CD14-positive monocyte (primary cell): ENCODE measurements around the gene CST3. TPM values are rescaled to one million over a fixed set of nuclear protein-coding genes. Genes with fewer than 3 reads are reported as not detected.
A peak's percentile ranks its signal among the peaks of the same experiment; 100 is the strongest.

ENCODE experiments used
- DNase-seq, 3 donors: peaks; one replicate each; pipeline ENCODE4 v3.0.0-alpha.2; 2011 to 2022
- H2AFZ ChIP-seq: 2 replicates; pipeline ENCODE4 v1.6.0; 2012; ENCODE audit warnings: mild to moderate bottlenecking, low read depth, low read length, inconsistent platforms; ENCODE audit not compliant: insufficient read depth, poor library complexity, severe bottlenecking
- H3K27ac ChIP-seq, 2 donors: 1 replicate in 1 of 2; 2 replicates in 1 of 2; pipeline ENCODE4 v1.5.1; 2012 to 2013; ENCODE audit warnings: low read length in 2 of 2, control low read depth in 1 of 2, inconsistent platforms in 1 of 2, low read depth in 1 of 2, mild to moderate bottlenecking in 1 of 2
- H3K27me3 ChIP-seq, 2 donors: one replicate each; pipeline versions ENCODE4 v1.6.0 to v1.6.1; 2011 to 2013; ENCODE audit warnings: low read length in 2 of 2; ENCODE audit not compliant: control insufficient read depth in 2 of 2, insufficient read depth in 2 of 2
- H3K36me3 ChIP-seq, 2 donors: replicated peaks in 1 of 2; 1 replicate in 1 of 2; 2 replicates in 1 of 2; pipeline versions ENCODE4 v1.5.1 to v1.6.1; 2012 to 2013; ENCODE audit warnings: low read length in 2 of 2, control low read depth in 1 of 2, inconsistent platforms in 1 of 2, mild to moderate bottlenecking in 1 of 2; ENCODE audit not compliant: insufficient read depth in 2 of 2, control insufficient read depth in 1 of 2
- H3K4me1 ChIP-seq, 2 donors: 1 replicate in 1 of 2; 2 replicates in 1 of 2; pipeline versions ENCODE4 v1.5.1 to v1.6.1; 2012 to 2013; ENCODE audit warnings: low read length in 2 of 2, control low read depth in 1 of 2, inconsistent platforms in 1 of 2, mild to moderate bottlenecking in 1 of 2, moderate library complexity in 1 of 2; ENCODE audit not compliant: insufficient read depth in 2 of 2, control insufficient read depth in 1 of 2
- H3K4me2 ChIP-seq: replicated peaks from 2 replicates; pipeline ENCODE3; 2012; ENCODE audit warnings: low read length, moderate library complexity, mild to moderate bottlenecking; ENCODE audit not compliant: poor library complexity, severe bottlenecking; ENCODE audit errors: extremely low read depth
- H3K4me3 ChIP-seq, 3 experiments: fragments of 200-600 bp in 1 of 3; sonication (generic) in 1 of 3; replicated peaks in 1 of 3; 1 replicate in 2 of 3; 2 replicates in 1 of 3; pipeline ENCODE4 v1.5.1; 2011 to 2013; ENCODE audit warnings: low read length in 3 of 3, mild to moderate bottlenecking in 3 of 3, control low read depth in 2 of 3, low read depth in 2 of 3, inconsistent platforms in 1 of 3, moderate library complexity in 1 of 3
- H3K79me2 ChIP-seq: 2 replicates; pipeline ENCODE4 v1.6.0; 2012; ENCODE audit warnings: mild to moderate bottlenecking, control low read depth, inconsistent platforms, low read length, moderate library complexity; ENCODE audit not compliant: insufficient read depth
- H3K9ac ChIP-seq: 2 replicates; pipeline ENCODE4 v1.6.0; 2017; ENCODE audit warnings: low read length, mild to moderate bottlenecking; ENCODE audit not compliant: insufficient read depth, poor library complexity, severe bottlenecking
- H3K9me3 ChIP-seq, 2 donors: replicated peaks in 1 of 2; 1 replicate in 1 of 2; 2 replicates in 1 of 2; pipeline versions ENCODE4 v1.5.1 to v1.6.1; 2012 to 2013; ENCODE audit warnings: low read length in 2 of 2, control low read depth in 1 of 2; ENCODE audit not compliant: control insufficient read depth in 1 of 2, insufficient read depth in 1 of 2
- H4K20me1 ChIP-seq: 2 replicates; pipeline ENCODE4 v1.6.0; 2012; ENCODE audit warnings: mild to moderate bottlenecking, low read length, control low read depth, moderate library complexity; ENCODE audit not compliant: insufficient read depth
- H3K27ac Mint-ChIP-seq, 7 donors: one replicate each; pipeline ENCODE4 v1.8.0; 2020; ENCODE audit warnings: mild to moderate bottlenecking in 7 of 7, mixed read lengths in 7 of 7, moderate library complexity in 6 of 7, inconsistent platforms in 2 of 7
- H3K27me3 Mint-ChIP-seq, 3 donors: one replicate each; pipeline ENCODE4 v1.8.0; 2021 to 2022; ENCODE audit warnings: low read depth in 3 of 3, mild to moderate bottlenecking in 3 of 3, mixed read lengths in 3 of 3, moderate library complexity in 3 of 3, inconsistent platforms in 1 of 3
- H3K36me3 Mint-ChIP-seq, 2 donors: one replicate each; pipeline ENCODE4 v1.8.0; 2020; ENCODE audit warnings: mixed read lengths in 2 of 2, inconsistent platforms in 1 of 2, mild to moderate bottlenecking in 1 of 2
- H3K4me1 Mint-ChIP-seq: one replicate; pipeline ENCODE4 v1.8.0; 2020; ENCODE audit warnings: mild to moderate bottlenecking, mixed read lengths
- H3K4me3 Mint-ChIP-seq, 2 donors: one replicate each; pipeline ENCODE4 v1.8.0; 2020; ENCODE audit warnings: mild to moderate bottlenecking in 2 of 2, mixed read lengths in 2 of 2, moderate library complexity in 1 of 2
- H3K9me3 Mint-ChIP-seq, 7 donors: one replicate each; pipeline ENCODE4 v1.8.0; 2020 to 2022; ENCODE audit warnings: mixed read lengths in 7 of 7, mild to moderate bottlenecking in 6 of 7, moderate library complexity in 6 of 7, inconsistent platforms in 2 of 7
- WGBS: methylation state at CpG from one replicate; pipeline ENCODE4 v1.1.5; 2013; ENCODE audit warnings: missing lambda C conversion rate; ENCODE audit not compliant: insufficient coverage; 5-methylcytosine and 5-hydroxymethylcytosine counted together
- intact Hi-C, 2 donors: fragments of 100-400 bp; cut with micrococcal nuclease; formaldehyde crosslinking; loops; one replicate each; pipeline versions ENCODE4 v1.15.0 to v1.15.1; 2023
- polyA plus RNA-seq, 3 donors: library from polyadenylated mRNA; depleted of rRNA in 1 of 3; unstranded in 2 of 3; stranded (reverse) in 1 of 3; fragments of 300-500 nt in 2 of 3; fragments of >200 nt in 1 of 3; fragmentation: Illumina TruSeq in 2 of 3; gene quantifications; 1 replicate in 2 of 3; 2 replicates in 1 of 3; pipeline ENCODE4 v1.2.3, GENCODE V29; 2012 to 2021
- TF ChIP-seq, protein P1 (sequence below): fragments of 200-600 bp; IDR thresholded peaks from one replicate; pipeline ENCODE4 v1.8.0; 2022; ENCODE audit warnings: antibody characterized with exemption, mild to moderate bottlenecking

CST3 gene
- polyA plus RNA-seq, 3 donors, result 1,459 to 3,222 (median 2,657) TPM

GRCh38 chr20:23631226-23631822 lies 6.4 kb downstream of the CST3 start:
- H3K4me3 Mint-ChIP-seq, result no peak overlapping the region
- TF ChIP-seq, protein P1, sequence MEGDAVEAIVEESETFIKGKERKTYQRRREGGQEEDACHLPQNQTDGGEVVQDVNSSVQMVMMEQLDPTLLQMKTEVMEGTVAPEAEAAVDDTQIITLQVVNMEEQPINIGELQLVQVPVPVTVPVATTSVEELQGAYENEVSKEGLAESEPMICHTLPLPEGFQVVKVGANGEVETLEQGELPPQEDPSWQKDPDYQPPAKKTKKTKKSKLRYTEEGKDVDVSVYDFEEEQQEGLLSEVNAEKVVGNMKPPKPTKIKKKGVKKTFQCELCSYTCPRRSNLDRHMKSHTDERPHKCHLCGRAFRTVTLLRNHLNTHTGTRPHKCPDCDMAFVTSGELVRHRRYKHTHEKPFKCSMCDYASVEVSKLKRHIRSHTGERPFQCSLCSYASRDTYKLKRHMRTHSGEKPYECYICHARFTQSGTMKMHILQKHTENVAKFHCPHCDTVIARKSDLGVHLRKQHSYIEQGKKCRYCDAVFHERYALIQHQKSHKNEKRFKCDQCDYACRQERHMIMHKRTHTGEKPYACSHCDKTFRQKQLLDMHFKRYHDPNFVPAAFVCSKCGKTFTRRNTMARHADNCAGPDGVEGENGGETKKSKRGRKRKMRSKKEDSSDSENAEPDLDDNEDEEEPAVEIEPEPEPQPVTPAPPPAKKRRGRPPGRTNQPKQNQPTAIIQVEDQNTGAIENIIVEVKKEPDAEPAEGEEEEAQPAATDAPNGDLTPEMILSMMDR, result no peak
- H3K27ac ChIP-seq, result peak overlapping the region in 1 of 2 donors; percentile 71
- no peak overlapping the region for H2AFZ ChIP-seq
- peak overlapping the region; percentile 49 for H3K4me2 ChIP-seq
- no peaks in the 10 kb centered on the region for H3K27me3 ChIP-seq
- peaks cover 85% of the 10 kb centered on the region for H3K4me1 Mint-ChIP-seq
- peaks cover 31 to 46% of the 10 kb centered on the region in 2 donors for H3K36me3 ChIP-seq
- no peak overlapping the region for H3K9ac ChIP-seq
- peaks cover 53 to 76% of the 10 kb centered on the region in 2 donors for H3K36me3 Mint-ChIP-seq
- peaks cover 21% of the 10 kb centered on the region for H3K79me2 ChIP-seq
- no peaks in the 10 kb centered on the region for H3K9me3 ChIP-seq
- H4K20me1 ChIP-seq, result peaks cover 54% of the 10 kb centered on the region
- no peak overlapping the region for H3K4me3 ChIP-seq
- no CpG with 5 or more reads among the region's 9 CpGs for WGBS
- peak overlapping the region in 1 of 7 donors; percentile 5 for H3K27ac Mint-ChIP-seq
- intact Hi-C loops, result no loop called here
- peaks cover 0 to 2% (median 2%) of the 10 kb centered on the region in 3 donors for H3K27me3 Mint-ChIP-seq
- H3K9me3 Mint-ChIP-seq, result no peaks in the 10 kb centered on the region
- DNase-seq, result no peak
- H3K4me1 ChIP-seq, result peaks cover 74 to 82% of the 10 kb centered on the region in 2 donors

DNA sequence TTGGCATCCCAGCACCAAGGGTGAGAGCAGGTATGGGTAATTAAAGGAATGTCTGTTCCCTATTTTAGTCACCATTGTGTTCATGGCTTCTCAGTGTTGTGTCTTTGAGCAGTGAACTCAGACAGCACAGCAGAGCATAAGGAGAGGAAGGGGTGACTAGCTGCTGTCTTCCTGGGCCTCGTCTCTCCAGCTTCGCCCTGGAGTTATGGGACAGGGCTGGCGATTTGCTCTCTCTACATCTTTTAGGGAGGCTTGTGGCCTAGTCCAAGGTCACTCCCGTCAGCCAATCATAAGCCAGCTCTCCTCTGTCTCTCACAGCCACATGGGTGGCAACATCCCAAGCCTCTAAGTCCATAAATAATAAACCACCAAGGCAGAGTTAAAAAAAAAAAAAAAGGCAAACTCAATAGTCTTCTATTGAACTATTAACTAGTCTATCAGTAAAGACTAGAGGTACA lies 7.3 kb downstream of the CST3 start:
- Mint-ChIP-seq H3K27me3 (peaks cover 0 to 5% (median 2%) of the 10 kb centered on the region in 3 donors), H3K9me3 (no peaks in the 10 kb centered on the region), H3K4me1 (peaks cover 85% of the 10 kb centered on the region), H3K36me3 (peaks cover 47 to 68% of the 10 kb centered on the region in 2 donors), H3K4me3 (no peak overlapping the region), H3K27ac (peak overlapping the region in 3 of 7 donors; percentile 21 to 68 (median 54))
- Histone ChIP-seq H4K20me1 (peaks cover 45% of the 10 kb centered on the region), H2AFZ (no peak overlapping the region), H3K4me1 (peaks cover 70 to 82% of the 10 kb centered on the region in 2 donors), H3K4me2 (no peak overlapping the region), H3K79me2 (peaks cover 12% of the 10 kb centered on the region), H3K27me3 (no peaks in the 10 kb centered on the region), H3K9me3 (no peaks in the 10 kb centered on the region), H3K4me3 (no peak overlapping the region), H3K36me3 (peaks cover 30 to 43% of the 10 kb centered on the region in 2 donors), H3K27ac (no peak overlapping the region), H3K9ac (no peak overlapping the region)
- no peak for DNase-seq
- intact Hi-C loops, result no loop called here
- no CpG with 5 or more reads among the region's 4 CpGs for WGBS
- TF ChIP-seq, protein P1, result no peak
